Endothelial cell of umbilical vein (primary cell): ENCODE measurements around the gene ELMOD2. TPM values are rescaled to one million over a fixed set of nuclear protein-coding genes. Genes with fewer than 3 reads are reported as not detected.

Experiments used
- BruUV-seq: library from RNA; stranded (reverse); fragments of 400-500 nt; replicated peaks from 2 replicates; lab custom pipeline; 2021; lab: Mats Ljungman, UMichigan
- CTCF ChIA-PET: fragments of 300-600, 350-600 bp; sonication (Branson Sonifier 250); formaldehyde crosslinking; loops from one replicate; lab custom pipeline; 2021; ENCODE audit warnings: antibody characterized with exemption, inconsistent platforms; lab: Charles Lee
- POLR2A ChIA-PET: fragments of 300-600, 350-600 bp; sonication (Branson Sonifier 250); formaldehyde crosslinking; loops from one replicate; lab custom pipeline; 2021; ENCODE audit warnings: antibody characterized with exemption, inconsistent platforms; lab: Charles Lee
- DNase-seq: peaks from one replicate; pipeline ENCODE4 v3.0.0-alpha.2; 2011; ENCODE audit warnings: low read depth, low spot score
- FAIRE-seq: peaks from 2 replicates; lab custom pipeline; 2011; peaks lifted over from hg19 to GRCh38; lab: Jason Lieb, UNC
- H2AFZ ChIP-seq: 2 replicates; pipeline ENCODE4 v1.6.0; 2012; ENCODE audit warnings: low read depth, low read length, control low read depth, inconsistent platforms
- H3K27ac ChIP-seq: 2 replicates; pipeline ENCODE4 v1.5.1; 2011; ENCODE audit warnings: low read depth, mild to moderate bottlenecking, control low read depth, low read length, moderate library complexity; ENCODE audit not compliant: insufficient read depth
- H3K27me3 ChIP-seq, 2 experiments: 2 replicates each; pipeline versions ENCODE4 v1.6.0 to v1.6.1; 2011; ENCODE audit warnings: low read length in 2 of 2, mixed read lengths in 1 of 2; ENCODE audit not compliant: control insufficient read depth in 2 of 2, insufficient read depth in 2 of 2
- H3K36me3 ChIP-seq, 2 experiments: 2 replicates in 1 of 2; 3 replicates in 1 of 2; pipeline ENCODE4 v1.5.1; 2011; ENCODE audit warnings: low read length in 2 of 2, mild to moderate bottlenecking in 1 of 2, moderate library complexity in 1 of 2; ENCODE audit not compliant: control insufficient read depth in 2 of 2, insufficient read depth in 2 of 2; ENCODE audit errors: extremely low read depth in 1 of 2
- H3K4me1 ChIP-seq: 3 replicates; pipeline ENCODE4 v1.5.1; 2011; ENCODE audit warnings: mild to moderate bottlenecking, low read length; ENCODE audit not compliant: control insufficient read depth, insufficient read depth; ENCODE audit errors: extremely low read depth
- H3K4me2 ChIP-seq: 2 replicates; pipeline ENCODE4 v1.6.1; 2011; ENCODE audit warnings: low read length, control low read depth, mixed read lengths; ENCODE audit not compliant: insufficient read depth
- H3K4me3 ChIP-seq, 3 experiments: fragments of 200-600 bp in 1 of 3; sonication (generic), shearing (Covaris generic) in 1 of 3; replicated peaks in 1 of 3; 2 replicates each; pipeline ENCODE4 v1.5.1; 2011 to 2016; ENCODE audit warnings: control low read depth in 3 of 3, low read length in 3 of 3, mild to moderate bottlenecking in 2 of 3, inconsistent platforms in 1 of 3, low read depth in 1 of 3, moderate library complexity in 1 of 3; ENCODE audit not compliant: insufficient read depth in 1 of 3
- H3K79me2 ChIP-seq: 2 replicates; pipeline ENCODE4 v1.6.0; 2012; ENCODE audit warnings: low read length, inconsistent platforms; ENCODE audit not compliant: control insufficient read depth, insufficient read depth
- H3K9ac ChIP-seq: replicated peaks from 2 replicates; pipeline ENCODE3; 2011; ENCODE audit warnings: low read length, control low read depth; ENCODE audit not compliant: insufficient read depth; ENCODE audit errors: extremely low read depth
- H3K9me1 ChIP-seq: replicated peaks from 3 replicates; pipeline ENCODE4 v1.6.0; 2011; ENCODE audit warnings: mild to moderate bottlenecking, low read length; ENCODE audit not compliant: control insufficient read depth, insufficient read depth; ENCODE audit errors: extremely low read depth
- H3K9me3 ChIP-seq: replicated peaks from 2 replicates; pipeline ENCODE4 v1.5.1; 2012; ENCODE audit warnings: low read length, inconsistent platforms; ENCODE audit not compliant: control insufficient read depth, insufficient read depth
- H4K20me1 ChIP-seq: replicated peaks from 2 replicates; pipeline ENCODE3; 2011; ENCODE audit warnings: mild to moderate bottlenecking, low read length; ENCODE audit not compliant: control insufficient read depth, insufficient read depth; ENCODE audit errors: extremely low read depth
- EZH2 ChIP-seq: IDR thresholded peaks from 2 replicates; pipeline ENCODE4 v1.6.1; 2012; ENCODE audit warnings: borderline replicate concordance, low read depth, mild to moderate bottlenecking, moderate library complexity, low read length, inconsistent platforms; ENCODE audit not compliant: severe bottlenecking
- FOS ChIP-seq: IDR thresholded peaks from 2 replicates; pipeline ENCODE4 v1.6.1; 2011; ENCODE audit warnings: mild to moderate bottlenecking, low read length, moderate library complexity, borderline replicate concordance; ENCODE audit not compliant: insufficient read depth
- JUN ChIP-seq: IDR thresholded peaks from 2 replicates; pipeline ENCODE4 v1.6.1; 2011; ENCODE audit warnings: borderline replicate concordance, low read depth; ENCODE audit not compliant: insufficient read length, insufficient read depth
- dilution Hi-C: fragments of 300-500 bp; cut with MboI; formaldehyde crosslinking; loops from one replicate; pipeline ENCODE4 v1.15.0; 2019; ENCODE audit warnings: low sequenced_read_pairs; ENCODE audit not compliant: extremely low pct_ligation_motif_present
- intact Hi-C: fragments of 100-400 bp; cut with micrococcal nuclease; formaldehyde crosslinking; loops from one replicate; pipeline ENCODE4 v1.10.0; 2022
- polyA plus RNA-seq, 4 experiments: library from polyadenylated mRNA; depleted of rRNA in 3 of 4; stranded (reverse) in 3 of 4; unstranded in 1 of 4; fragments of >200 nt; gene quantifications; 2 replicates each; pipeline versions ENCODE4 v1.2.1 to v1.2.3, GENCODE V29; 2011 to 2012; ENCODE audit warnings: missing spikeins in 1 of 4
- total RNA-seq: library from RNA; stranded (reverse); gene quantifications from 2 replicates; pipeline ENCODE4 v1.2.3, GENCODE V29; 2021
- TF ChIP-seq, protein P1 (sequence below): IDR thresholded peaks from 2 replicates; pipeline ENCODE4 v1.6.1; 2011; ENCODE audit not compliant: insufficient read depth, insufficient read length
- TF ChIP-seq, protein P2 (sequence below), 2 donors: IDR thresholded peaks; 1 replicate in 1 of 2; 2 replicates in 1 of 2; pipeline ENCODE4 v1.5.1; 2011; ENCODE audit warnings: low read length in 2 of 2, mild to moderate bottlenecking in 2 of 2, moderate library complexity in 2 of 2, control low read depth in 1 of 2, inconsistent platforms in 1 of 2, low read depth in 1 of 2; ENCODE audit not compliant: insufficient read depth in 1 of 2; ENCODE audit errors: extremely low read depth in 1 of 2

Gene ELMOD2
- total and polyA plus RNA-seq, 2 donors (not counting 3 experiments of a cell fraction or from before 2014, with no cell fraction given) = 5.0 to 23.6 TPM

DNA sequence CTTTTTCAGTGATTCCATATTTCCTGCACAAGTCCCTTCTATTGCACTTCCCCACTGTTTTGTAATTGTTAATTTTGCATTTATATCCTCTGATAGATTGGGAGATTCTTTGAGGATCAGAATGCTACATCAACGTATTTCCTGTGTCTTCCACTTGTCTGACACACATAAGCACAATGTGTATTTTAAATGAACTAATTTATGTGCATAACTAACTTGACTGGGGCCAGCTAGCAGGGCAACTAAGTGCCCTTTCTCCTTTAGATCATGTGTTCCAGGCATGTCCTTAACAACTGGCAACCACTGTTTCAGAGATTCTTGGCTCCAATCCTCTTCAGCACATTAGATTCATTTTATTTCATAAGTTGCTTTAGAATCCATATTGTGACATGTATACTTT, 60.5 kb downstream of the ELMOD2 start:
- H3K27me3 ChIP-seq = peaks cover 9 to 15% of the 10 kb centered on the region in 2 experiments
- H3K27ac ChIP-seq = no peak overlapping the region
- dilution Hi-C loops = no loop called here
- H3K4me1 ChIP-seq = no peaks in the 10 kb centered on the region
- no peak overlapping the region for H3K4me3 ChIP-seq
- no TSS peak for BruUV-seq
- no peaks in the 10 kb centered on the region for H3K9me3 ChIP-seq
- H3K36me3 ChIP-seq = no peaks in the 10 kb centered on the region
- intact Hi-C loops = no loop called here
- CTCF ChIA-PET = interaction anchor here (1.1 to 1.6 kb wide), 4 partner anchors 9 to 260 kb away, joined by 3 to 4 read pairs (median 3); no protein-coding TSS in a partner anchor
- H3K4me2 ChIP-seq = no peak overlapping the region
- no peak overlapping the region for H3K9ac ChIP-seq
- POLR2A ChIA-PET = no interaction called here
- FAIRE-seq (no peak), DNase-seq (no peak)
- no peak overlapping the region for H2AFZ ChIP-seq
- H3K9me1 ChIP-seq = no peaks in the 10 kb centered on the region
- no peaks in the 10 kb centered on the region for H3K79me2 ChIP-seq
- H4K20me1 ChIP-seq = no peaks in the 10 kb centered on the region
- no peak for TF ChIP-seq JUN
- no peak for TF ChIP-seq EZH2
- TF ChIP-seq, protein P1, sequence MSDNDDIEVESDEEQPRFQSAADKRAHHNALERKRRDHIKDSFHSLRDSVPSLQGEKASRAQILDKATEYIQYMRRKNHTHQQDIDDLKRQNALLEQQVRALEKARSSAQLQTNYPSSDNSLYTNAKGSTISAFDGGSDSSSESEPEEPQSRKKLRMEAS = no peak

DNA sequence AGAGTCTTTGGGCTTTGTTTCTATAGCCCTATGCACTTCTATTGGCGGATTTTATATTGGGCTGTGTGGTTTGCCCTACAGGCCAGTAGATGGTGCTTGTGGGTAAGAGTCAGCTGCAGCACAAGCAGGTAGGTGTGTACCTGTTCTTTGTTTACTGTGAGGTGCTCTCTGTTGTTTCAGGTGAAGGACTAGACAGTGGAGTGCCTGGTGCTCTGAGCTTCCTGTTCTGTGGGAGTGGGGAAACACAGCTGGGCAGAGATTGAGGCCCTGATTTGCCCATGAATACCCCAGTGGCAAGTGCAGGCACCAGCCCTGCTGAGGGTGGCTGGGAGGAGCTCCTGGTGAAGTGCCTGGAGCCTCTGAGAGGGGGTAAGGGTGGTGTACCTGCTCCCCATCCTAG, 71.1 kb downstream of the ELMOD2 start:
- ChIA-PET POLR2A (no interaction called here), CTCF (interaction anchor here (0.8 to 2.5 kb wide), 10 partner anchors 10 to 289 kb away, joined by 3 to 49 read pairs (median 4); no protein-coding TSS in a partner anchor)
- BruUV-seq = no TSS peak
- DNase-seq = peak; percentile 21
- peaks cover 6 to 19% of the 10 kb centered on the region in 2 experiments for H3K27me3 ChIP-seq
- dilution Hi-C loops = no loop called here
- H3K36me3 ChIP-seq = no peaks in the 10 kb centered on the region
- H3K4me3 ChIP-seq = no peak overlapping the region
- H3K79me2 ChIP-seq = no peaks in the 10 kb centered on the region
- no peaks in the 10 kb centered on the region for H3K9me3 ChIP-seq
- FAIRE-seq = no peak
- no peaks in the 10 kb centered on the region for H3K4me1 ChIP-seq
- no peak overlapping the region for H3K9ac ChIP-seq
- no peak for TF ChIP-seq FOS
- TF ChIP-seq, protein P2, sequence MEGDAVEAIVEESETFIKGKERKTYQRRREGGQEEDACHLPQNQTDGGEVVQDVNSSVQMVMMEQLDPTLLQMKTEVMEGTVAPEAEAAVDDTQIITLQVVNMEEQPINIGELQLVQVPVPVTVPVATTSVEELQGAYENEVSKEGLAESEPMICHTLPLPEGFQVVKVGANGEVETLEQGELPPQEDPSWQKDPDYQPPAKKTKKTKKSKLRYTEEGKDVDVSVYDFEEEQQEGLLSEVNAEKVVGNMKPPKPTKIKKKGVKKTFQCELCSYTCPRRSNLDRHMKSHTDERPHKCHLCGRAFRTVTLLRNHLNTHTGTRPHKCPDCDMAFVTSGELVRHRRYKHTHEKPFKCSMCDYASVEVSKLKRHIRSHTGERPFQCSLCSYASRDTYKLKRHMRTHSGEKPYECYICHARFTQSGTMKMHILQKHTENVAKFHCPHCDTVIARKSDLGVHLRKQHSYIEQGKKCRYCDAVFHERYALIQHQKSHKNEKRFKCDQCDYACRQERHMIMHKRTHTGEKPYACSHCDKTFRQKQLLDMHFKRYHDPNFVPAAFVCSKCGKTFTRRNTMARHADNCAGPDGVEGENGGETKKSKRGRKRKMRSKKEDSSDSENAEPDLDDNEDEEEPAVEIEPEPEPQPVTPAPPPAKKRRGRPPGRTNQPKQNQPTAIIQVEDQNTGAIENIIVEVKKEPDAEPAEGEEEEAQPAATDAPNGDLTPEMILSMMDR (IDR thresholded peaks at IDR 0.05; ENCODE audit: extremely low read depth in 1 of 2, insufficient read depth in 1 of 2, low read depth in 1 of 2, low read length in 2 of 2) = peak; percentile 35 to 47
- no peak overlapping the region for H3K27ac ChIP-seq
- no peak overlapping the region for H3K4me2 ChIP-seq
- H3K9me1 ChIP-seq = no peaks in the 10 kb centered on the region
- no peak overlapping the region for H2AFZ ChIP-seq
- H4K20me1 ChIP-seq = no peaks in the 10 kb centered on the region
- intact Hi-C loops = loop anchor here (1.0 kb wide), 1 partner anchor 256 kb away; no protein-coding TSS in a partner anchor
